Endothelial cell of coronary artery (primary cell): ENCODE results near the gene FGF14. TPM values are rescaled to one million over a fixed set of nuclear protein-coding genes. Genes with fewer than 3 reads are reported as not detected.

Source experiments
- total RNA-seq: library from RNA; depleted of rRNA; stranded (reverse); fragments of >200 nt; gene quantifications from 2 replicates; pipeline ENCODE4 v1.2.3, GENCODE V29; 2014

The FGF14 gene
- total RNA-seq, result not detected in 2 replicates

GRCh38 chr13:102401766-102402165 is at the start of gene FGF14:
FGF14 (minus strand) TSS chr13:102402048.

Other genes starting within 250 kb of the FGF14 start
- gene TPP2, start 194.9 kb upstream of the FGF14 start, total RNA-seq, result 31.5 and 41.2 TPM in 2 replicates